ENCODE results near the gene SERPINC1. TPM values are rescaled to one million over a fixed set of nuclear protein-coding genes. Genes with fewer than 3 reads are reported as not detected.
A peak's percentile ranks its signal among the peaks of the same experiment; 100 is the strongest.

SERPINC1 gene
- total RNA-seq, 1 donor from 2014 or later: not detected

- Histone ChIP-seq H4K20me1 (ENCODE audit: low read depth) (peaks cover 15% of the 10 kb centered on the region), H3K27me3 (no peaks in the 10 kb centered on the region), H3K9me3 (ENCODE audit: low read depth) (no peaks in the 10 kb centered on the region), H3K36me3 (peaks cover 8% of the 10 kb centered on the region), H3K79me2 (ENCODE audit: low read depth) (peaks cover 62% of the 10 kb centered on the region), H3F3A (ENCODE audit: low read depth) (peaks cover 26% of the 10 kb centered on the region), H3K4me3 (no peak overlapping the region), H2AFZ (replicated peaks) (no peak overlapping the region), H3K4me1 (peaks cover 8% of the 10 kb centered on the region), H3K9ac (no peak overlapping the region), H3K4me2 (no peak overlapping the region), H3K27ac (no peak overlapping the region)
- no peak for DNase-seq (ENCODE audit: low spot score)
- no peaks in the 10 kb centered on the region for H3K27me3 Mint-ChIP-seq (ENCODE audit: insufficient read depth, low read depth)
- no peak overlapping the region for H3K4me3 Mint-ChIP-seq
- H3K36me3 Mint-ChIP-seq: peaks cover 30% of the 10 kb centered on the region
- peaks cover 25% of the 10 kb centered on the region for H3K4me1 Mint-ChIP-seq
- TF ChIP-seq CTCF (IDR thresholded peaks at IDR 0.05): no peak
- TF ChIP-seq EZH2 (IDR thresholded peaks at IDR 0.05): no peak
- no peak for TF ChIP-seq EZH2phosphoT487 (IDR thresholded peaks at IDR 0.05)
- no peaks in the 10 kb centered on the region for H3K9me3 Mint-ChIP-seq
- H3K27ac Mint-ChIP-seq: no peak overlapping the region
Observed at GRCh38 chr1:173871091-173871490, 46.0 kb downstream of the SERPINC1 start.

DNA sequence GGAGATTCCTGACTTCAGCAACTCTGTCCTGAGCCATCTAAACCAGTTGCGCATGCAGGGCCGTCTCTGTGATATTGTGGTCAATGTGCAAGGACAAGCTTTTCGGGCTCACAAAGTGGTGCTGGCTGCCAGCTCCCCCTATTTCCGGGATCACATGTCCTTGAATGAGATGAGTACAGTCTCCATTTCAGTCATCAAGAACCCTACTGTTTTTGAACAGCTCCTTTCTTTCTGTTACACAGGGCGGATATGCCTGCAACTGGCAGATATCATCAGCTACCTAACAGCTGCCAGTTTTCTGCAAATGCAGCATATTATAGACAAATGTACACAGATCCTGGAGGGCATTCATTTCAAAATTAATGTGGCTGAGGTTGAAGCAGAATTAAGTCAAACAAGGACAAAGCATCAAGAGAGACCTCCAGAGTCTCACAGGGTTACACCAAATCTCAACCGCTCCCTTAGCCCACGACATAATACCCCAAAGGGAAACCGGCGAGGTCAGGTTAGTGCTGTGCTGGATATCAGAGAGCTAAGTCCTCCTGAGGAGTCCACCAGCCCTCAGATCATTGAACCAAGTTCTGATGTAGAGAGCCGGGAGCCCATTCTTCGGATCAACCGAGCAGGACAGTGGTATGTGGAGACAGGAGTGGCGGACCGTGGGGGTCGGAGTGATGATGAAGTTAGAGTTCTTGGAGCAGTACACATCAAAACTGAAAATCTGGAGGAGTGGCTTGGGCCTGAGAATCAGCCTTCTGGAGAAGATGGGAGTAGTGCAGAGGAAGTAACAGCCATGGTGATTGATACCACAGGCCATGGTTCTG is 46.7 kb downstream of the SERPINC1 start:
- no peak overlapping the region for H3K27ac ChIP-seq
- Mint-ChIP-seq H3K27ac (no peak overlapping the region), H3K9me3 (no peaks in the 10 kb centered on the region), H3K4me1 (peaks cover 31% of the 10 kb centered on the region), H3K36me3 (peaks cover 34% of the 10 kb centered on the region), H3K27me3 (ENCODE audit: insufficient read depth, low read depth) (no peaks in the 10 kb centered on the region), H3K4me3 (no peak overlapping the region)
- no peaks in the 10 kb centered on the region for H3K9me3 ChIP-seq (ENCODE audit: low read depth)
- peaks cover 14% of the 10 kb centered on the region for H3K36me3 ChIP-seq
- no peak for DNase-seq (ENCODE audit: low spot score)
- no peak overlapping the region for H2AFZ ChIP-seq (replicated peaks)
- peaks cover 68% of the 10 kb centered on the region for H3K79me2 ChIP-seq (ENCODE audit: low read depth)
- H3K4me3 ChIP-seq: no peak overlapping the region
- no peak overlapping the region for H3K4me2 ChIP-seq
- H3K4me1 ChIP-seq: peaks cover 14% of the 10 kb centered on the region
- no peak overlapping the region for H3K9ac ChIP-seq
- peaks cover 22% of the 10 kb centered on the region for H4K20me1 ChIP-seq (ENCODE audit: low read depth)
- no peaks in the 10 kb centered on the region for H3K27me3 ChIP-seq
- no peak for TF ChIP-seq EZH2phosphoT487 (IDR thresholded peaks at IDR 0.05)
- no peak for TF ChIP-seq EZH2 (IDR thresholded peaks at IDR 0.05)
- TF ChIP-seq CTCF (IDR thresholded peaks at IDR 0.05): no peak
- peaks cover 32% of the 10 kb centered on the region for H3F3A ChIP-seq (ENCODE audit: low read depth)

DNA sequence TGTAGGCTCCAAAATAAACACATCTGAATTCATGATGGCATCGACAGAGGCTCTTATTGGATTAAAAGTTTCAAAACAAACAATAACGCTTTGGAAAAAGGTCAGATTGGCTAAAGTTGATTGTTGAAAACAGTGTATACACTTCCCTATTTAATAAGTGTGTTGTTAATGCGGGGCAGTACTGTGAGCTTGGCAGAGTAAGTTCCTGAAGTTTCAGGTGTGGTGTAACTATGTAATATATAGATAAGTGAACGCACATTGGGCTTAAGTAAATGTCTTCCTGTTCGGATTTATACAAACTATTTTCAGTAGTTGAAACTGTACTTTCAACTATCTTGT is 48.1 kb downstream of the SERPINC1 start:
- Histone ChIP-seq H3K4me3 (peak overlapping the region; percentile 83), H3K4me1 (peaks cover 23% of the 10 kb centered on the region), H2AFZ (replicated peaks) (peak overlapping the region; percentile 48), H3K27ac (peak overlapping the region; percentile 94), H3K27me3 (no peaks in the 10 kb centered on the region), H4K20me1 (ENCODE audit: low read depth) (peaks cover 36% of the 10 kb centered on the region), H3K9me3 (ENCODE audit: low read depth) (no peaks in the 10 kb centered on the region), H3K4me2 (peak overlapping the region; percentile 83), H3K36me3 (peaks cover 26% of the 10 kb centered on the region), H3K9ac (peak overlapping the region; percentile 9), H3F3A (ENCODE audit: low read depth) (peaks cover 47% of the 10 kb centered on the region), H3K79me2 (ENCODE audit: low read depth) (peaks cover 83% of the 10 kb centered on the region)
- TF ChIP-seq EZH2 (IDR thresholded peaks at IDR 0.05) (no peak), EZH2phosphoT487 (IDR thresholded peaks at IDR 0.05) (no peak), CTCF (IDR thresholded peaks at IDR 0.05) (no peak)
- Mint-ChIP-seq H3K27me3 (ENCODE audit: insufficient read depth, low read depth) (no peaks in the 10 kb centered on the region), H3K36me3 (peaks cover 38% of the 10 kb centered on the region), H3K4me1 (peaks cover 39% of the 10 kb centered on the region), H3K27ac (peak overlapping the region; percentile 44), H3K4me3 (peak overlapping the region; percentile 99), H3K9me3 (no peaks in the 10 kb centered on the region)
- DNase-seq (ENCODE audit: low spot score): no peak
